Urothelium cell line (cell line): Measurements from ENCODE around the gene CAPS.
"Not testable (repeated sequence)": the region's sequence is repeated elsewhere in the genome, so short reads cannot be mapped to it uniquely, and the experiment has no call there.

Experiments
- DNase-seq: peaks from one replicate; pipeline ENCODE4 v3.0.0; 2011; ENCODE audit warnings: low spot score, mixed read lengths
- FAIRE-seq: peaks from 2 replicates; lab custom pipeline; 2011; peaks lifted over from hg19 to GRCh38; lab: Jason Lieb, UNC

The CAPS gene

DNA sequence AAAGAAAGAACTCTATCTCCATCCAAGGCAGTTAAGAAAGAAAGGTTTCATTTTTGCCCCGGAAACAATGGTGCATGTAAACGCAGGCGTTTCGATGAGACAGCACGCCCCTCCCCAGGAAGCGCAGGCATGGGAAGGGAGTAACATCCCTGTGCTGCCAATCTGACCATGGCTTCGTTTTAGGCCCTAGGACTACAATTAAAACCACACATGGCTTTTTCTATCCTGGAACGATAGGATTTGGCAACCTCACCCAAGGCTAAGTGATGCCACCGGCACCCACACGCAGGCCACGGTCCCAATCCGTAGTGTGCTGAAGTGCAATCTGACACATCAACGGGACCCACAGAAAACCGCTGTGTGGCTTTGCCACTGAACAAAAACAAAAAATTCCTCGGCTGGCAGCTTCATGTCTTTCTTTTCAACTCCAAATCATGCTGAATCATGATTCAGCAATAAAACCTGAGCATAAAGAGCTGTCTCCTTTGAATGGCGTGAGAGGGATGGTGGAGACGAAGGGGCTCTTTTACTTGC, 39.7 kb downstream of the CAPS start:
- DNase-seq (no peak), FAIRE-seq (no peak)

DNA sequence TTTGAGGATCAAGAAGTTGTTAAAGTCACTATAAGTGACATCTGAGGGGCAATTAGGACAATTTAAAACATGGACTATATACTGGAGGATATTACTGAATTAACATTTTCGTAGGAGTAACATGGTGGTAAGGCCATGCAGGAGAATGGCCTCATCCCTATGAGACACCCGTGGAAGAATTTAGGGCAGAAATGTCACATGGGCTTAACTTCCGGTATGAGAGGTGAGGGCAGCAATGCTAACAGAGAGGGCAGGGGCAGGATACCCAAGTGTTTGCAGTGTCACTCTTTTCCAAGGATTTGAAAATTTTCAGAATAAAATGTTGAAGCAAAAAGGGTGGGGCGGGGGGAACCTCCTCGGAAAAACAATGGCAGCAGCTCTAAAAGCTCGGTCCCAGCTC, 40.2 kb downstream of the CAPS start:
- DNase-seq (no peak), FAIRE-seq (no peak)

DNA sequence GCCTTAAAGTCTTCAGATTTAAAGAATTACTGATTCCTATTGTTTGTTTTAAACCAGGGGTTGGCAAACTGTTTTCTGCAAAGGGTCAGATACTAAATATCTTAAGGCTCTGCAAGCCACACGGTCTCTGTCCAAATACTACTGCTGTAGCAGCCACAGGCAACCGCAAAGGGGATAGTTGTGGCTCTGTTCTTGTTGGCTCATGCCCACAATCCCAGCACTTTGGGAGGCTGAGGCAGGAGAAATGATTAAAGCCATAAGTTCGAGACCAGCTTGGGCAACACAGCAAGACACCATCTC, 41.5 kb downstream of the CAPS start:
- FAIRE-seq (no peak), DNase-seq (no peak)

DNA sequence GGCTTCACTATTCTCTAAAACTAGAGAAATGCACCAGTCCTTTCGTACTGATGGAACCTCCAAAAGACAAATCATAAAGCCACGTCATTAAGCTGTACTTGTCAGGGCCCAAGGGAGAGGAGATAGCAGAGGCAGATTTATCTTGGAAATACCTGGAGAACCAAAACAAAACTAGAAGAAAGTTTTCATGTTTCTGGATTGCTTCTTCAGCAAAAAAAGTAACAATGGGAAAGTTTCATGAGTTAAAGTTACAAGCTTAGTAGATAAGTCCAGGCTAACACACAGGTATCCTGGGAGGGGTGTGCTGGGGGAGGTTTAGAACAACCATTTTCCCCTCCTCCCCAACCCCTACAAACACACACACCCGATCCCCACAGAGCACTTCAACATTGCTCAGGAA, 42.3 kb downstream of the CAPS start:
- no peak for FAIRE-seq
- DNase-seq = no peak

DNA sequence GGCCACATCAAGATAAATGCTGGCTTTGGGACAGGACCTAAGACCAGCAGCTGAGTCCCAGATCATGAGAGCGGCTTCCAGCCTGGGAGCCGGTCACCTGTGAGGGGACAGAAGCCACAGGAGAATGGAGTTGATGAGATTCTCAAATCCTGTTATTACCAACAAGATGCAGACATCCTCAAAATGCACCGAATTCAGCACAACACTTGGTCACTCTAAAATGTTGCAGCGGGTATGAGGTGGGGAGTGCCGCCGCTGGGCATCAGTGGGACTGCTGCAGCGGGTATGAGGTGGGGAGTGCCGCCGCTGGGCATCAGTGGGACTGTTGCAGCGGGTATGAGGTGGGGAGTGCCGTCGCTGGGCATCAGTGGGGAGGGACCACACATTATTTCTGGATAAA, 42.7 kb downstream of the CAPS start:
- DNase-seq (no peak), FAIRE-seq (no peak)

DNA sequence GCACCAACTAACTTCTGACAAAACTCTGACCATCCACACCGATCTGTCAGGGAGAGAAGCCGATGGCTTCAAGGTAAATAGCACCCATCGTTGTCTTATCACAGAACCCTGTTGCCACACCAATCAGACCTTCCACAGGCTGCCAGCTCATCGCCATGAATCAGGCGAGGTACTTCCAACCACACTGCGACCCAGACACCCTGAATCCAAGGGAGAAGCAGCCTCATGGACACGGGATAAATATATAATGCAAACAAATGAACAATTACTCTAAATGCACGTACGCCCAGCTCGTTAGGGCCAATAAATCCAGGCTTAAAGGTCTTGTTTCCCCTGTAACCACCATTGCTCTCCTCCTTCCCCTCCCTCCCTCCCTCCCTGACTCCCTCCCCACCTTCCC, 43.1 kb downstream of the CAPS start:
- DNase-seq = no peak
- no peak for FAIRE-seq

DNA sequence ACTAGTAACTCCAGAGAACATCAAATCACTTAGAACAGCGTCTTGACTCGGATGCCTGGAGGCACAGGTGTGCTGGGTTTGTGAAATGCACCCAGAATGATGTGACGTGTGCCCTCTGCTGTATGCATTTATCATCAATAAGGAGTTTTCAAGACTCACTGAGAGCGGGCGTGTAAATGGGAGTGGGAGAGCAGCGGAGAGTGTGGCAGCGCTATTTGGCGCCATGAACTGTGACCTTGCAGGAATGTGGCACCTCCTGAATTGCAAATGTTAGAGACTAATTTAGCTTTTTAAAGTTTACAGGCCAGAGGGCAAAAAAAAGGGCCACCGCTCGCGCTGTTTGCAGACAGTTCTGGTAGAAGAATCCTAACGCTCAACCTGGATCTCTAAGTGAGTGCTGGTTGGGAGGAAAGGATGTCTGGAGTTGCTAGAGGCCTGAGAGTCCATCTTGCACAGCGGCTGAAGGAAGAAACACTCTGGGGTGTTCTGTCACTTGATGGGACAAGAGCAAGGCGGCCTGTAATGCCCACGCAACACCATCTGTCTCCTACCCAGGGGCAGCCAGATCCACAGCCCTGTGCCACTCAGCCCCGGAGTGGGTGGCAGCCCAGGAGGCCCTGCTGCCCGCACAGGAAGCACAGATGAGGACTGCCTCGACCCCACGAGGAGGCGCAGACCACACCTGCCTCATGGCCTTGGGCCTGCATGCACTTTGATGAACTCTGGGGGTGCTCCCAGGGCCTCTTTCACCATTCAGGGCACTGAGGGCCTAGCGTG, 44.2 kb downstream of the CAPS start:
- FAIRE-seq = no peak
- no peak for DNase-seq

DNA sequence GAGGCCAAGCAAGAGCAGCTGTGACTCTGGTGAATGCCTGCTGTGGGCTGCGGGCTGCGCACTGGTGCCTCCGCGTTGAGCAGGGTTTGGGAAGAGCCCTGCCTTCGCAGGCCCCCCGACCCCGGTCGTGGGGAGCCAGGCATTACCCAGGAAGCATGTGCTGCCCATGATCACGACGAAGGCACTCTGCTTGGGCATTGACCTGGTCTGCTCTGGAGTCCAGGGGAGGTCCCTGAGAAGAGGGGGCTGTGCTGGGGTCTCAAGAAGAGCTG, 44.7 kb downstream of the CAPS start:
- DNase-seq (no peak), FAIRE-seq (no peak)

DNA sequence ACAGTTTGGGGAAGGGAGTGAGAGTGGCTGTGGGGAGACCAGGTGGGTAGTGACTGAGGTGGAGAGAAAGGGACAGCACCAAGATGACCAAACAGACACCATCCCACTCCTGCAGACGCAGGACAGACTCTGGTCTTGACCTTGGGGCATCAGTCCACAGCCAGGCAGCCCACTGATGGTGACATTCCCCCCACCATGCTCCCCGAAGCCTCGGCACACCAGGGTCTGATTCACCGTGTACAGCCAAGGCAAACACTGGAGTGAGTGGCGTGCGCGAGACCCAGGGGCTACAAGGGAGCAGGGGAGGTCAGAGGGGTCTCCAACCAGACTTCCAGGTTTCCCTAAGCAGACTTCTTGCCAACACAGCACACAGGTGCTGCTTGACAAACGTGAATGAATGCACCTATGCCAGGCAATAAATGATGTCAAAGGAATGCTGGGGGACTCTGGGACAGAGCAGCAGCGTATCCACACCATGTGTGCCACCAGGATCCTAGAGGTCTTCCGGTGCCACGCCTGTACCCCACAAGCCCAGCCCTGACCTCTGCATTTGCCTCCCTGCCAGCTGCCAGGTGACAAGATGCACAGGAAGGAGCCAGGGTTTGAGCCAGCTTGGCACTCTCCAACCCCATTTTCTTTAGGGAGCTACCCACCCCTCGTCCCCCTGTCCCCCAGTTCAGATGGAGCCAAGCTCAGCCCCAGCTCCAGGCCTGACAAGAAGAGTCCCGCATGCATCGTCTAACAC, 45.4 kb downstream of the CAPS start:
- FAIRE-seq (no peak), DNase-seq (no peak)

DNA sequence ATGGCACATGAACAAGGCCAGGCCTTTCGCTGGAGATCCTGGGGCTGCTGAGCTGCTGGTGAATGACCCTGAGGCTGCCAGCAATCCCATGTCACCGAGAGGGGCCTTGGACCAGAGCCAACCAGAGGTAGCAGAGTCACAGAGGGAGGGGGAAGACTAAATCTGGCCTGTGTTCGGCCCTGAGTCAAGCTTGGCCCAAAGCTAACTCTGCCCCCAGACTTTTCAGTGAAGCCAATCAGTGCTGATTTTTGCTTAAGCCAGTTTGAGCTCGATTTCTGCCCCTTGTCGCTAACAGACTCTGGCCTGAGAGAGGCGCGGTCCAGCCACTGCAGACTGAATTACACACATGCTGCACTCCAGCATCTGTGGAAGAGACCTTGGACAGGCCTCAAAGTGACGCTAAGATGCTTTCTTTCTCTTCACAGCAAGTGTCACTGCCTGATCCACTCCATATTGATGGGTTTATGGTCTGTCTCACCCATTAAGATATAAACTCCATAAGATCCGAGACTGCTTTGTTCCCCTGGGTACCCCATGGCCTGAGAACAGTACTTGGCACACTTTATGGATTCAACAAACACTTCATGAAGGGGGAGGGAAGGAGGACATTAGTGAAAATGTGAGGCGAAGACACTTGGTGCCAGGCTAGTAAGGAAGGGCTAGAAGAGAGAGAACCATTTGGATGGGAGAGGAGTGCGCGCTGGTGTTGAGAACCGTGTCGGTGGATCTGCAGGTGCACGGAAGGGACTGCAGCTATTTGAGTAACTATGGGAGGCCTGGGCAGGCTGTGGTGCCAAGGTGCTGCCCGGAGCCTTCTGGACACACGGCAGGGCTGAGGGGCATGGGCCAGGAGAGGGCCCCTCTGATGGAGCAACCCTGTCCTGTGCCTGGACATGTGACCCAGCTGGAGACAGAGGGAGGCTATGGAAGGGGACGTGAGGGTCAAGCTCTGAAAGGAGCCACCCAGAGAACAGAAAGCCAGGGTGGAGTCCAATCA, 46.2 kb downstream of the CAPS start:
- no peak for FAIRE-seq

DNA sequence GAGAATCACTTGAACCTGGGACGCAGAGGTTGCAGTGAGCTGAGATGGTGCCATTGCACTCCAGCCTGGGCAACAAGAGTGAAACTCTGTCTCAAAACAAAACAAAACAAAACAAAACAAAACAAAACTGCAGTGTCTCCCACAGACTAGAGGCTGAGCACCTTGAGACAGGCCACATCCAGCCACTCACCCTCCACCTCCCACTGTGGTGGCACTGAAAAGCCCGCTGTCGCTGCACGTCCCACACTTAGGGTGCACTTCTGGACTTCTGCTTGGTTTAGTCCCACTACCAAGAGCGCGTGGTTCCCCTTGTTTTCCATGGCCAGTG, 47.6 kb downstream of the CAPS start:
- not testable (repeated sequence) for FAIRE-seq, DNase-seq

More for the DNA sequence above, 46.2 kb downstream of the CAPS start:
- no peak for DNase-seq

DNA sequence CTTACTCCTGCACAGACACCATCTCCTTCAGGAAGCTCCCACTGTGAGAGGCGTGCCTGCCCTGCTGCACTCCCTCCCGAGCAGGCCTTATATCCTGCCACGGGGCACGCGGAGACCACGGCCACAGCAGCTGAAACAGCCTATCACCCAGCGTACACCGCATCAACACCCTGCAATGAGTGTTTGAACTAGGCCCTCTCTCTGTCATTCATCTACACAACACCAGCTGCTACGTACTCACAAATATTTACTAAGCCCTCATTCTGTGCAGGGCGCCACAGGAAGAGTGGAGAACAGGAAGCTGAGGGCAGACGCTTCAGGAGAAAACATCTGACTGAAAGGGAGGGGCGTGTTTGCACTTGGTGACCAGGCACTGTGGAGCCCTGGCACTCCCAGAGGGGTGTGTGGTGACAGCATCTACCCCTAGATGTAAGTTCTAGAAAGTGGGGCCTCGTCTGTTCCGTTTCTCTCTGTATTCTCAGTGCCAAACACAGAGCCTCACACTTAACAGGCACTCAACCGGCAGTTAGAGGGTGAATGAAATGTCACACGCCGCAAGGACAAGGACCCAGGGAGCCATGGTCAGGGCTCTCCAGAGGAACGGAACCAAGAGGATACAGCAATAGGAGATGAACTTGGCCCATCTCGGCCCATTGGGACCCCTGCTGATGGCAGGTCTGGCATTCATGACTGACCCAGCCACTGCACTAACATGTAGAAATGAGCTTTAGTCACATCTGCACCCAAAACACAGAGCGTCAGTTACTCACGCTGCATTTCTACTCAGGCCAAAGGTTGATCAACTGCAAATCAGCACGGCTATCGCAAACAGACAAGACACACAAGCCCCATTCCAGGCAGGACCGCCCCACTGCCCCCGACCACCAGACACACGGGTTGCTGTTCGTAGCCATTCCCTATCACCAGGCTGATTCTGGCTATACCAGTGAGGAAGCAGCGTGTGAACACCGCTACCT, 48.2 kb downstream of the CAPS start:
- FAIRE-seq (no peak), DNase-seq (no peak)

DNA sequence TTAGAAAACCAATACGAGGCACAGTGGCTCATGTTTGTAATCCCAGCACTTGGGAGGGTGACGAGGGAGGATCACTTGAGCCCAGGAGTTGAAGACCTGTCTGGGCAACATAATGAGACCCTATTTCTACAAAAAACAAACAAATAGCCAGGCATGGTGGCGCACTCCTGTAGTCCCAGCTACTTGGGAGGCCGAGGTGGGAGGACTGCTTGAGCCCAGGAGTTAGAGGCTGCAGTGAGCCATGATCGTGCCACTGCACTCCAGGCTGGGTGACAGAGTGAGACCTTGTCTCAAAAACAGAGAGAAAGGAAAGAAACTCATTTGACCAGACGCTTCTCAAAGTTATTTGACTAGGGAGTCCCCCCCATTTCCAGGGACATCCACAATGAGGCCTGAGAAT, 49.2 kb downstream of the CAPS start:
- DNase-seq, FAIRE-seq: not testable (repeated sequence)

DNA sequence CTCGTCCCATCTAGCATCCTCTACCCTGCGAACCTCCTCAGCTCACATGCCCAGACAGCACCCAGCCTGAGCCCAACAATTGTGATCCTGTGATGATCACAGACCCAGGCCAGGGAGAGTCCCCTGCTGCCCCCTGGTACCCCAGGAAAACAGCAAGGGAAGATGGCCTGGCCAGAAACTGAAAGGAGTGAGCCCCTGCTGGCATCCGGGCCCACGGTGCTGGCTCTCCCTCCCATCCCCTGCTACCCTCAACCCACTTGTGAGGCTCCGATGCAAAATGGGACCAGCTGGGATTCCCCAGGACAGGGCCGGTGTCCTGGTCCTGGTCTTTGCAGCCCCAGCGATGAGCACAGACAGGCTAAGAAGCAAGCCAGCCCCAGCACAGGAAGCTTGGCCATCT, 49.8 kb downstream of the CAPS start:
- DNase-seq (no peak), FAIRE-seq (no peak)

DNA sequence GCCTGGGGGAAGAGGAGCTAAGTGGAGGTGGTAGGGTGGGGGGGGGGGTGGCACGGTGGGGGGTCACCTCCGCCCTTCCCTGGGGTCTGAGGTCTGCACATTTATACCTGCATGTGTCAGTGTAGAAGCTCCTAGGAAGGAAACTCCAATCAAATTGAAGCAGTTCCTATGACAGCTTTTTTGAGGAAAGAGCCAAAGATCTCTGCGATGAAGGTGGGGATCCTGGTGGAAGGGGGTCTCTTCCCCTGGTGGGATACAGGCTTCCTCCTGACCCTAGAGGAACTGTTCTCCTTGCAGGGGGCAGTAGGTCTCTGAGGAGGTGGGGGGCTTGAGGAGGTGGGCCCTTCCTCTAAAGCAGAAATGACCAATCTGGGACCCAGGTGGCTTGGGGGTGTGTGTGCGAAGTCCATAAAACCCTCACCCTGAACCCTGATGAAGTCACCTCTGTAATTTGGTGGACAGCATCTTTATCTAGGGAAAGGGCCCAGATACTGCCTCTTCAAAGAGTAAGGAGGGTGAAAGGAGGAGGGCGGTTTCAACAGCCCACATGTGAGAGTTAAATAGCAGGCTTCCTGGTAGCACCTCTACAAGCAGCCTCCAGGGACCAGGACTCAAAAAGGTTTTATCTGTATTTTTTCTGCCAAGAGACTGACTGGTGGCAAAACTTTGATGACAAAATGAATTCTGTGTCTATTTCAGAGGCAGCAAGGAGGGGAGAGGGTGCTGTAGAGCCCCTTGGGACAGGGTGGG, 50.9 kb downstream of the CAPS start:
- FAIRE-seq = no peak

More for the DNA sequence above, 50.9 kb downstream of the CAPS start:
- no peak for DNase-seq
